ENCODE results near the gene HHIPL1.

The HHIPL1 gene

GRCh38 chr14:99612071-99612737, 32.7 kb upstream of the HHIPL1 start:
- DNase-seq = no peak

DNA sequence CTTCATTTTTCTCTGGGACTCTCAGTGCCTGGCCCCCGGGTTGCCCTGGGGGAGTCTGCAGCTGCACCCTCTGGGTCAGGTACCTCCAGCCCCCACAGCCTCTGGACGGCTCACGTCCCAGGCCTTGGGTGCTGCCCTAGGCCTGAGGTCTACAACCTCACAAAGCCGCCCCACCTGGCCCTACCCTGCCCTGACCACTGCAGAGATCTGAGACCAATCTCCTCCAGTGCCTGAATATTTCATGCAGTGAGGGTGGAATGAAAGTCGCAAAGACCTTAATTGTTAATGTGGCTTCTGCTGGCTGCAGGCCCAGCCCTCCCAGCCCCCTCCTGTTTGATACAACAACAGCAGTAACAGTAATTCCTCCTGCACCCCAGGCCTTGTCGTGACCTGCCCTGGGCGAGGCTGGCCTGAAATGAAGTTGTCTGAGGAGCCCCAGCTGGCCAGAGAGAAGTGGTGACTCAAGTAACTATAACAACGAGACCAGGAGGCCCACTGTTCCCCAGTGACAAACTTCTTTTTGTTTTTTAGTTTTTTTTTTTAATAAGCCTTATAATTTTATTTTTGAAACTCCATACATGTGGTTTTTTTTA, 32.1 kb upstream of the HHIPL1 start:
- no peak for DNase-seq

- no peak for DNase-seq
These were observed 29.3 kb upstream of the HHIPL1 start for GRCh38 chr14:99615497-99616157.

GRCh38 chr14:99616832-99617800, 27.8 kb upstream of the HHIPL1 start:
- no peak for DNase-seq

DNA sequence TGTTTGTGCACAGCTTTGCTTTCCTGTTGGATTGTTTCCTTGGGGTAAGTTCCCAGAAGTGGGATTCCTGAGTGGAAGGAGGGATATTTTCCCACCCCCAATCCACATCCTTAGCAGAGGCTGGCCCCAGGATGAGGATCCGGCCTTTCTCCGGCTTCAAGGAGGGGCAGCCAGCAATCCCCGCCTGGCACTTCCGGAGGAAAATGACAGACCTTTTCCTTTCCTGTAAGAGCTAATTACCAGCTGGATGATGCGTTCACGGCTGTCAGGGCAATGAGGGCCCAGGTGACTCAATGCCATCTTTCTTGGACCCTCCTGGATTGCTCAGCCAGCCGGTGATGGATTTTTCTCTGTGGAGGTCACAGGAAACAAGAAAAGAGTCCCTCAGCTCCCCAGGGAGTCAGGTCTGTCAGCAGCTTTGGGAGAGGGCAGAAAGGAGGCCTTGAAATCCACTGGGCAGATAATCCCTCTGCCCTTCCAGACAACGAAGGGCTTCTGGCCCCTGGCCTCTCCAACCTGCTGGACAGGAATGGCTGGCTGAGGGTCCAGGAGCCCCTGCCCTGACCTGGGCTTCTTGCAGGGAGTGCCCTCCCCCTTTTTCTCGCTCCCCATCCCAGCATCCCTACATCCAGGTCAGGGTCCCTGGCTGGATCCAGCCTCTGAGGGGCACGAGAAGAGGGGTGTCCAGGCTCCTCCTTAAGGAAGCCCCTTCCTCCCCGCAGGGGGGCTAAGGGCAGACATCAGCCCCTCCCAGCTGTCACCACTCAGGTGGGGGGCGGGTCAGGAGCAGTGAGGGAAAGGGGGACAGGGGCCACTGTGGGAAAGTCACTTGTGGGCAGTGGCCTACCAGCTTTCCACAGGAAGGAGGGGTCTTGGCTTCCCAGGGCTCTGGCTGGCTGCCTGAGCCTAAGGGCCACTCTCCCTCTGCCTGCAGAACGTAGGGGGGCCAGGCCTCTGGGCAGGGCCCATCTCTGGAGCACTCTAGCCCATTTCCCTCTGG, 24.8 kb upstream of the HHIPL1 start:
- no peak for DNase-seq

DNA sequence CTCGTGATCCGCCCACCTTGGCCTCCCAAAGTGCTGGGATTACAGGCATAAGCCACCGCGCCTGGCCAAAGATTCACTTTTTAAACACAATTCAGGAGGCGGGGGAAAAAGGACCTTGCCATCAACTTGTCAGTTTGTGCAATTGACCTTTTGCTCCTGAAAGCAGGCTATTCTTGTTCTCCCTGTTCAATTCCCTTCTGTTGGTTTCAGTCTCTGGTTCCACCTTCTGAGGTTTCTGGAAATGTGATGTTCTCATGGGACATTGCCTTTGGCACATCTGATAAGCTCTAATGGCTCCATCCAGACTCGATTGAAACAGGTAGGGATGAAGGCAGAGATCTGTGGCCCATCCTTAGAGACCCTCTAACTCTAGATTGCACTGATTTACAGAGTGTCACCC, 23.0 kb upstream of the HHIPL1 start:
- DNase-seq = no peak

GRCh38 chr14:99624024-99624423, 20.9 kb upstream of the HHIPL1 start:
- DNase-seq = no peak

DNA sequence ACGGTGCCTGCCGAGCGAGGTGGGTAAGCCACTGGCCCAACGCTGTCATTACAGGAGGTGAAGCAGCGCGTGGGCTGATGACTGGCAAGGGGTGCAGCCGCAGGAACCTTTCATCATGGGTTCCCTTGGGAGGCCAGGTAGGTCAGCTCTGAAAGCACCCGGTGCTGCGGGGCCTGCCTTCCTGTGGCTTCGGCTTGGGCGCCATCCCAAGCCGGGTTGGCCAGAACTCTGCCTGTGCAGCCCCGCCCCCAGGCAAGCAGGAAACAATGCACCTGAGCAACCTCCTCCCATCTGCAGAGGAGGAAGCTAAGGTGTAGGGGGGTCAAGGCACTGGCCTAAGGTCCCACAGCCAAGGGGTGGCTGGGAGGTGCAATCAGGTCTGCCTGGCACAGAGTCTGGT, 20.0 kb upstream of the HHIPL1 start:
- no peak for DNase-seq

DNA sequence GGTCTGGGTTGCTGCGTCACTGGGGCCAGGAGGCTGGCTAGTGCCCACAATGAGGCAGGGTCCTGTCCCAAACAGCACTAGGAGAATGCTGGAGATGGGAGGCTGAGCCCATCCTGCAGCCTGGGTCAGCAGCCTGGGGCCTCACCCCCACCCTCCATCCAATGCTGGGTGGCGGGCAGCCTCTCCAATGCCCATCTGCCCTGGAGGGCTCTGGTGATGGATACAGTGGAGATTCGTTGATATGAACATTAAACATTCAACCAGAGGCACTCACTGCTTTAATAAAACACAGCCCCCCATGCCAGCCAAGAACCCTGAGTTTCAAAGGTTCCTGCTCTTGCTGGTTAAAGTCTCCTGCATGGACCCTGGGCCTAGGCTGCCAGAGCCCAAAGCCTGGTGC, 19.5 kb upstream of the HHIPL1 start:
- no peak for DNase-seq

GRCh38 chr14:99626041-99626648, 18.8 kb upstream of the HHIPL1 start:
- DNase-seq = no peak

DNA sequence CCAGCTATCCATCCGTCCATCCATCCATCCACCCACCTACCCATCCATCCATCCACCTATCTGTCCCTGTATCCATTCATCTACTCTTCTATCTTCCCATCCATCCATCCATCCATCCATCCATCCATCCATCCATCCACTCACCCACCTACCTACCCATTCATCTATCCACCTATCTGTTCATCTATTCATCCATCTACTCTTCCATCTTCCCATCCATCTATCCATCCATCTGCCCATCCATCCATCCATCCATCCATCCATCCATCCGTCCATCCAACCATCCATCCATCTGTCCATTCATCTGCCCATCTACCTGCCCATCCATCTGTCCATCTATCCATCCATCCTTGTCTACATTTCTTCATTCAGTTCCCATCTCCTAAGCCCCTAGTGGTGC, 17.8 kb upstream of the HHIPL1 start:
- no peak for DNase-seq

GRCh38 chr14:99627510-99628381, 17.2 kb upstream of the HHIPL1 start:
- DNase-seq = no peak

DNA sequence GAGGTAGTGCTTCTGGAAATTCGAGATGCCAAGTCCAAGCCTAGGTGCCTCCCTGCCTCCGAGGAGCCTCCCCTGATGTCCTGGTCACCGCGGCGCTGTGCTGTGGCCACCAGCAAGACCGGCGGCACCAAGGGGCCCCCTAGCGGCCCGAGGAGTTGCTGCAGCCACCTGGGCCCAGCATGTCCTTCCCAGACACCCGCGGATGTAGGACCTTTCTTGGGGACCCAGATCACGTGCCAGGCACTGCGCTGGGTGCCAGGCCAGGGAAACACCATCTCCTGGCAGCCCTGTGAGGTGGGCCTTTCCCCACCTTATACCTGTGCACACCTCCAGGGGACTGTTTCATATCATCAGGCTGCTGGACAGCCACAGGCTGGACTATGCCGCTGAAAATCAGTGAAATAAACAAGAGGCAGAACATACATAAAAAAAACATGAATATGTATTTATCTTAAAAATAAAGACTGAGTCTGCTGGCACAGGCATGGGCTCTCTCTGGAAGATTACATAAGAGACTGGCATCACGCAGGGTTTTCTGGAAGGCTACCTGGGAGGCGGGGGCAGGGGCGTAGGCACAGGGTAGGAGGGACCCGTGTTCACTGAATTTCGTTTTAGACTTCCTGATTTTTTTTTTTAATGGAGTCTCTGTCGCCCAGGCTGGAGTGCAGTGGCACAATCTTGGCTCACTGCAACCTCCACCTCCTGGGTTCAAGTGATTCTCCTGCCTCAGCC, 15.9 kb upstream of the HHIPL1 start:
- DNase-seq = peak; percentile 63

- no peak for DNase-seq
These were observed 14.7 kb upstream of the HHIPL1 start for GRCh38 chr14:99630202-99630601.

DNA sequence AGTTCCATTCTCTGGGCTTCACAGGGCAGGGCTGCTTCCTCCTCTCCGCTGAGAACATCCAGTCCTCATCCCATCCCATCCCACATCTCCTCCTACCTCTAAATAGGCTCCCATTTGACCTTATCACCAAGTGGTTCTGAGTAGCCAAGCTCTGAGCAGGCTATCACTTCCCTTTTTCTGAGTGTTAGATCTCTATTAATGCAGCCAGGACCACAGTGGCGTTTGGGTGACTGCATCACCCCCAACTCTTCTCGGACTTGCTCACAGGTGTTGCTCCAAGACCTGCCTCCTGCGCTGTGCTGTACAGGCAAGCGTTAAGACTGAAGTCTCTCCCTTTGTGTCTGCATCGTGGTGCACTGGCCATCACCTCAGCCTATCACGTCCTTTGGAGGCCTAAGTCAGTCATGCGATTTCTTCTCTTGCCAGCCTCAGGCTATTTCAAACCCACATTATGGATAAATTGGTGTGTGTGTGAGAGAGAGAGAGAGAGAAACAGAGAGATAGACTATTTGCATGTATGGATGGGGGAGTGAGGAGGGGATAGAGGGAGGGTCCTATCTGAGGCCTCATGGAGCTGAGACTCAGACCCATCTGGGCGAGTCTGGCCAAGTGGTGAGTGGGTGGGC, 12.4 kb upstream of the HHIPL1 start:
- DNase-seq = no peak

GRCh38 chr14:99633141-99633540, 11.8 kb upstream of the HHIPL1 start:
- no peak for DNase-seq

GRCh38 chr14:99633918-99634317, 11.0 kb upstream of the HHIPL1 start:
- no peak for DNase-seq

DNA sequence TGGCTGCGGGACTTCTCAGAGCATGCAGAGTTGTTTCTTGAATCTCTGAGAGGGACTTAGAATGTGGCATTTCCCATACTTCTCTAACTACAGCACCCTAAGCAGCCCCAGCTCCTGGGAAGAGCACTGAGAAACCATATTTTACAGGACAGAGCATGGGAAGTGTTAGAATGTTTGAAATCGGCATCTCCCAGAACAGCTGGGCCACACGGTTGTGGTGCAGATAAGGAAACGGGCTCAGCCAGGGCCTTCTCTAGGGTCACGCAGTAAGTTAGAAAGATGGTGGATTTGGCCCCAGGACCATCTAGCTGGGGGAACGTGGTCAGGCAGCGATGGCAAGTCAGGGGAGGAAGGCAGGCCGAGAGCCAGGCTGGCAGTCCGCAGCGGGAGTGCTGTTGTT, 10.5 kb upstream of the HHIPL1 start:
- DNase-seq = no peak

DNA sequence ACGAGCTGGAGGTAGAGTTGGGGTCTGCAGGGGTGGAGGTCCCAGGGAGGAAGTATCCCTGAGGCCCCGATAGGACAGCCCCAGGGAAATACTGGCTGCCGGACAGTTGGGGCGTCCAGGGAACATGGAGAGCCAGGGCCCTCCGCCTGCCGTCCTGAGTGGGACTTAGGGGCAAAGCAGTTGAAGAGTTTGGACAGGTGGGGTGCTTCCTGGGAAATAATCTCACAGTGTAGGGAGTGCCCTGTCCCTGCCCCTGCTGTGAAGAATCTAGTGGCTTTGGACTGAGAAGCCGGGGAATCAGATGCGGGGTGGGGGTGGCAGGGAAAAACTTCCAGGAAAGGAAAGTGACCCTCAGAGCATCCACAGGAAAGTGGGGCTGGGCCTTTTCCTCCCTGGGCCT, 9.8 kb upstream of the HHIPL1 start:
- DNase-seq = no peak
